GM15510 (cell line): ENCODE results near the gene ACTA2.

Source experiments
- POLR2A ChIP-seq: IDR thresholded peaks from 3 replicates; pipeline ENCODE4 v1.6.1; 2011; ENCODE audit warnings: borderline replicate concordance; ENCODE audit not compliant: insufficient read length; ENCODE audit errors: extremely low read depth

Gene ACTA2

GRCh38 chr10:88901984-88902789, 50.4 kb downstream of the ACTA2 start:
- TF ChIP-seq POLR2A: no peak

- TF ChIP-seq POLR2A: no peak
These were observed 51.2 kb downstream of the ACTA2 start for GRCh38 chr10:88901206-88901983.

- no peak for TF ChIP-seq POLR2A
These were observed 52.7 kb downstream of the ACTA2 start for GRCh38 chr10:88899886-88900285.

- no peak for TF ChIP-seq POLR2A
These were observed 53.8 kb downstream of the ACTA2 start for GRCh38 chr10:88898727-88899126.

GRCh38 chr10:88896994-88897853, 55.3 kb downstream of the ACTA2 start:
- no peak for TF ChIP-seq POLR2A

- TF ChIP-seq POLR2A: no peak
These were observed 56.1 kb downstream of the ACTA2 start for GRCh38 chr10:88896372-88896993.

GRCh38 chr10:88895250-88895649, 57.3 kb downstream of the ACTA2 start:
- TF ChIP-seq POLR2A: no peak

- no peak for TF ChIP-seq POLR2A
These were observed 59.0 kb downstream of the ACTA2 start for GRCh38 chr10:88893611-88894010.

- TF ChIP-seq POLR2A: no peak
These were observed 60.2 kb downstream of the ACTA2 start for GRCh38 chr10:88892222-88892967.

GRCh38 chr10:88890681-88891381, 61.7 kb downstream of the ACTA2 start:
- no peak for TF ChIP-seq POLR2A

- no peak for TF ChIP-seq POLR2A
These were observed 62.8 kb downstream of the ACTA2 start for GRCh38 chr10:88889559-88890337.

GRCh38 chr10:88888810-88889445, 63.6 kb downstream of the ACTA2 start:
- no peak for TF ChIP-seq POLR2A
